GM18873 (cell line): ENCODE data around the gene FNDC1.
"Not testable (repeated sequence)": the region's sequence is repeated elsewhere in the genome, so short reads cannot be mapped to it uniquely, and the experiment has no call there.

Experiments
- ATAC-seq: cut with Tn5 transposase; IDR thresholded peaks from one replicate; pipeline ENCODE4 v1.9.1; 2021; ENCODE audit warnings: mild to moderate bottlenecking, moderate library complexity, moderate number of reproducible peaks; ENCODE audit not compliant: unreplicated experiment, low FRiP score

The FNDC1 gene

GRCh38 chr6:159252955-159253508 is 83.8 kb downstream of the FNDC1 start:
- ATAC-seq, result peak; percentile 59

GRCh38 chr6:159254186-159254585 is 85.0 kb downstream of the FNDC1 start:
- ATAC-seq, result no peak

GRCh38 chr6:159255434-159255951 is 86.3 kb downstream of the FNDC1 start:
- ATAC-seq, result no peak

- no peak for ATAC-seq
Measured at GRCh38 chr6:159256128-159256527, 86.9 kb downstream of the FNDC1 start.

GRCh38 chr6:159257846-159258245 is 88.6 kb downstream of the FNDC1 start:
- no peak for ATAC-seq

- ATAC-seq, result no peak
Measured at GRCh38 chr6:159259441-159260125, 90.4 kb downstream of the FNDC1 start.

GRCh38 chr6:159260208-159260607 is 91.0 kb downstream of the FNDC1 start:
- no peak for ATAC-seq

- ATAC-seq, result no peak
Measured at GRCh38 chr6:159261995-159262394, 92.8 kb downstream of the FNDC1 start.

- no peak for ATAC-seq
Measured at GRCh38 chr6:159262586-159262985, 93.4 kb downstream of the FNDC1 start.

- no peak for ATAC-seq
Measured at GRCh38 chr6:159267165-159267564, 98.0 kb downstream of the FNDC1 start.

- no peak for ATAC-seq
Measured at GRCh38 chr6:159268511-159268910, 99.3 kb downstream of the FNDC1 start.

GRCh38 chr6:159271257-159271656 is 102.1 kb downstream of the FNDC1 start:
- no peak for ATAC-seq

- ATAC-seq, result no peak
Measured at GRCh38 chr6:159278626-159279025, 109.4 kb downstream of the FNDC1 start.

GRCh38 chr6:159279790-159280277 is 110.6 kb downstream of the FNDC1 start:
- no peak for ATAC-seq

GRCh38 chr6:159282421-159282820 is 113.2 kb downstream of the FNDC1 start:
- ATAC-seq, result no peak

GRCh38 chr6:159284661-159285060 is 115.5 kb downstream of the FNDC1 start:
- not testable (repeated sequence) for ATAC-seq

- no peak for ATAC-seq
Measured at GRCh38 chr6:159298840-159299239, 129.6 kb downstream of the FNDC1 start.

- ATAC-seq, result no peak
Measured at GRCh38 chr6:159299566-159299965, 130.4 kb downstream of the FNDC1 start.

GRCh38 chr6:159301277-159301676 is 132.1 kb downstream of the FNDC1 start:
- no peak for ATAC-seq

- no peak for ATAC-seq
Measured at GRCh38 chr6:159301810-159302593, 132.8 kb downstream of the FNDC1 start.

GRCh38 chr6:159302594-159302992 is 133.4 kb downstream of the FNDC1 start:
- ATAC-seq, result no peak
